Right lung (tissue), 5 donors: ENCODE results near the gene GMEB2. TPM values are rescaled to one million over a fixed set of nuclear protein-coding genes. Genes with fewer than 3 reads are reported as not detected.
"Not testable (repeated sequence)": the region's sequence is repeated elsewhere in the genome, so short reads cannot be mapped to it uniquely, and the experiment has no call there.

Source experiments
- DNase-seq, 2 donors: peaks; one replicate each; pipeline ENCODE4 v3.0.0-alpha.2; 2013
- polyA plus RNA-seq, 5 donors: library from polyadenylated mRNA; unstranded; fragments of 120-200 nt; gene quantifications; one replicate each; pipeline versions ENCODE4 v1.2.1 to v1.2.3, GENCODE V29; 2013; ENCODE audit warnings: inconsistent platforms in 1 of 5, low replicate concordance in 1 of 5; ENCODE audit not compliant: insufficient read length in 5 of 5, insufficient read depth in 1 of 5

GMEB2 gene
- polyA plus RNA-seq, 5 donors = 7.7 to 13.5 (median 9.9) TPM

GRCh38 chr20:63640086-63640485 lies 13.2 kb upstream of the GMEB2 start:
- no peak for DNase-seq

DNA sequence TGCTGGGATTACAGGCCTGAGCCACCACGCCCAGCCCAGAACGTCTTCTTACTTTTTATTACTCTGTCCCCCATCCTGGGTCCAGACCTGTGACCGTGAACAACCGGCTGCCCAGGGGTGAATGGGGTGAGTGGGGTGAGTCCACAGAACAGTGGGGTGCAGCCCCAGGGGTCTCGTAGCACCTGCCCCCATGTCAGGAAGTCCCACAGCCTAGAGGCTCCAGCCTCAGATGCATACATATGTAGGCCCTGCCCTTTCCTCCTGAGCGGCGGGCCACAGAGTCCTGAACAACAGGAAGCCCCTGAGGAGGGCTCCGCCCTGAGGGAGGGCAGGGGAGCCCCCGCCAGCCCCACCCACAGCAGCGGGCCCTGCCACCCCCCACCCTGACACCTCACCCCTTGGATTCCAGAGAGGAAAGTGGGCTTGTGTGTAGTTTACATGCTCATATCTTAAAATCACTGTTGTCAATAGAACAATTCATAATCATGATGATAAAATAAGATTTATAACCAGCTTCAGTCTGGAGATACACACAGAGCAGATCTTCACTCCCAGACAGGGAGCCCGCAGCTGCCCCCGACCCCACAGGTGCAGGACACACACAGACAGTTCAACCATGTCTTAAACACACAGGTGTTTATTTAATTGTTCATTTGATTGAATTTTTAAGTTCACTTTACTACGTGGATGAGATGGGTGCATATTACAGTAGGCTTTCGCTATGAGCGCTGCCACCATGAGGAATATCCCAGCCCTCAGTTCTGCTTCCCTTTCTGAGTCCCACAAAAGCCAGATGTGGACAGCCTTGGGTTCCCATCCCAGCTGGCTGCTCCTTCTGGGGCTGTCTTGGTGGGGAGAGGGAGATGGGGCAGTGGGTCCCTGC lies 12.4 kb upstream of the GMEB2 start:
- DNase-seq = no peak

DNA sequence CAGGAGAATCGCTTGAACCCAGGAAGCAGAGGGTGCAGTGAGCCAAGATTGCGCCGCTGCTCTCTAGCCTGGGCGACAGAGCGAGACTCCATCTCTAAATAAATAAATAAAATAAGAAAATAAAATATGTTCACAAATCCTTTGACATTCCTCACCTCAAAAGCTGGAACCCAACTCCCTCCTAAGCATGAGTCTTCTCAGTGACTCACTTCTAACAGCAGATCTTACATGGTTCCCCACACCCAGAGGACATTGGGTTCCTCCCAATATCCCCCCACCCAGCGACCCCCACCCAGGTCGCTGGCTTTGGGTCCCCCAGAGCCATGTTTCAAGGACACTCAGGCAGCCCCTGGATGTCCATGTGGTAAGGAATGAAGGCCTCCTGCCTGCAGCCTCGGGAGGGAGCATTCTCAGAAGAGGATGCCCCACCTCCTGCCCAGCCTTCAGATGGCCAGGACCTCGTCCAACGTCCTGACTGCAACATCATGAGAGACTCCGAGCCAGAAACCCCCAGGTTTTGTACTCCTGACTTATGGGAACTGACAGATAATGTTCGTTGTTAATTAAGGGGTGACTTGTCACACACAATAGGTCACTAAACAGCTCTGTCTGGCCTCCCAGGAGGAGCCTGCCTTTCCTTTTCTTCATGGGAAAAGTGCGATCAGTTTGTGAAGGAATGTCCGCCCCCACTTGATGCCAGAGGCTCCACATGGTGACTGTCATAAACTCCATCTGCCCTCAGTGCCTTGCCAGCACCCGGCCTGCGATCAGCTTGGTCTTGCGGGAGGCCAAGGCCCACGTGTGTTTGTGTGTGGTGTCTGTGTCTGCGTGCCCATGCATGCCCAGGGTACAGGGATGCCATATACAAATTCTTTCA lies 10.1 kb upstream of the GMEB2 start:
- no peak for DNase-seq

GRCh38 chr20:63635431-63636141 lies 8.7 kb upstream of the GMEB2 start:
- DNase-seq = no peak

DNA sequence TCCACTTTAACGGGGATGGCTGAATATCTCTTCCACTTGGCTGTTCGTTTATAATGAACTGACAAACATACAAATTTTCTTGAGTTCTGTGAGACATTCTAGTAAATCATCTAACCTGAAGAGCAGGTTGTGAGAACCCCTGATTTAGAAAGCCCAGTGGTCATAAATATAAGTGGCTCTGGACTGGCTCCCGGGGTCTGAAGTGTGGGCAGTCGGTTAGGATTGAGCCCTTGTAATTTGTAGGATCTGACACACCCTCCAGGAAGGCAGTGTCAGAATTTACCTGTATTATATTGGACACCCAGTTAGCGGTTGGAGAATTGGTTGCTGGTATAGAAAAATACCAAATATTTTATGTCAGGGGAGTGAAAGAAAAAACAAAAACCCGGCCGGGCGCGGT lies 6.8 kb upstream of the GMEB2 start:
- no peak for DNase-seq

GRCh38 chr20:63631426-63631825 lies 4.5 kb upstream of the GMEB2 start:
- not testable (repeated sequence) for DNase-seq

- not testable (repeated sequence) for DNase-seq
Observed at GRCh38 chr20:63630956-63631355, 4.1 kb upstream of the GMEB2 start.

GRCh38 chr20:63628246-63628975 lies 1.5 kb upstream of the GMEB2 start:
- peak; percentile 40 to 45 for DNase-seq

- no peak for DNase-seq
Observed at GRCh38 chr20:63627751-63628245, 897 bp upstream of the GMEB2 start.

- peak; percentile 93 to 94 for DNase-seq
Observed at GRCh38 chr20:63627129-63627750, 339 bp upstream of the GMEB2 start.

GRCh38 chr20:63625771-63626423 lies 1.0 kb downstream of the GMEB2 start:
- DNase-seq = peak; percentile 33 to 39

DNA sequence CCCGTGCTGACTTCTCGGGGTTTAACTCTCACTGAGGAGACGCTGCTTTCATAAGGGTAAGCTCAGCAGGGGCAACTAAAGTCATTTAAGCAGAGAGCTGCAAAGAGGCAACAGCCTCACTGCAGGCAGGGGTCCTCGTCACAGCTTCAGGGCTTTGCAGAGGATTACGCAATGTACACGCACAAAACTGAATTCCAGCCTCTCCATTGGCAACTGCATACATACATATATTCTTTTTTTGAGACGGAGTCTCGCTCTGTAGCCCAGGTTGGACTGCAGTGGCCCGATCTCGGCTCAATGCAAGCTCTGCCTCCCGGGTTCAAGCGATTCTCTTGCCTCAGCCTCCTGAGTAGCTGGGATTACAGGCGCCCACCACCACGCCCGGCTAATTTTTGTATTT lies 2.4 kb downstream of the GMEB2 start:
- DNase-seq = no peak

- no peak for DNase-seq
Observed at GRCh38 chr20:63622732-63623131, 4.2 kb downstream of the GMEB2 start.

DNA sequence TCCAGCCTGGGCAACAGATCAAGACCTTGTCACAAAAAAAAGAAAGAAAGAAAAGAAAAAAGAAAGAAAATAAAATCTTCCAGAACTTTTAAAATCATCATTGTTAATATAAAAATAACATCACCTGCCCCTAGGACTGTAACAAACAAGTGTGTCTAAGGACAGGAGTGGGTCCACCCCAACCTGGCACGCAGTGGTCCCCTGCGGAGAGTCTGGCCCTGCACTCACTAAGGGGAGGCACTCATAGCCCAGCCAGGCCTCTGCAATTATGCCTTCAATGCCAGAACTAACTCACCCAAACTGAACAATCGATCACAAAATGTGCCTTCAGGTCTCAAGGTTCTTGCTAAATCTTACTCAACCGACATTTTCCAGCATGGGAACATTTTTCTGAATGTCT lies 4.8 kb downstream of the GMEB2 start:
- DNase-seq = no peak

- no peak for DNase-seq
Observed at GRCh38 chr20:63620991-63621390, 5.9 kb downstream of the GMEB2 start.

DNA sequence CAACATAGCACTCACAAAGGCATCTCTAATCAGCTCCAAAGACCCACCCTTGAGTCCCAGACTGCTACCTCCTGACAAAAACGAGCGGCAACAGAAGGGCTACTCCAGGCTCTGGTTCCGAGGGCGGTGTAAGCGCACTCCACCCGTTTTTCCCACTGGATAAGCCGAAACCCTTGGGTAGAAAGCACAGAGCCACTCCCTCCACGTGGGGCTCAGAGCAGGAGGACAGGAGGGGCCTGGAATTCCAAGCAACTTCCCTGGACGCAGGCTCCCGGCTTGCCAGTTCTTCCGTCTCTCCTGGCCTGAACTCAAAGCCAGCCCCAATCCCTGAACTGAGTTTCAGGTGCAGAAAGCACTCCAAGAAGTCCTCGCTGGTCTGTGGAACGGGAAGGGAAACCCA lies 7.4 kb downstream of the GMEB2 start:
- DNase-seq = no peak

GRCh38 chr20:63619086-63619485 lies 7.8 kb downstream of the GMEB2 start:
- DNase-seq = no peak

DNA sequence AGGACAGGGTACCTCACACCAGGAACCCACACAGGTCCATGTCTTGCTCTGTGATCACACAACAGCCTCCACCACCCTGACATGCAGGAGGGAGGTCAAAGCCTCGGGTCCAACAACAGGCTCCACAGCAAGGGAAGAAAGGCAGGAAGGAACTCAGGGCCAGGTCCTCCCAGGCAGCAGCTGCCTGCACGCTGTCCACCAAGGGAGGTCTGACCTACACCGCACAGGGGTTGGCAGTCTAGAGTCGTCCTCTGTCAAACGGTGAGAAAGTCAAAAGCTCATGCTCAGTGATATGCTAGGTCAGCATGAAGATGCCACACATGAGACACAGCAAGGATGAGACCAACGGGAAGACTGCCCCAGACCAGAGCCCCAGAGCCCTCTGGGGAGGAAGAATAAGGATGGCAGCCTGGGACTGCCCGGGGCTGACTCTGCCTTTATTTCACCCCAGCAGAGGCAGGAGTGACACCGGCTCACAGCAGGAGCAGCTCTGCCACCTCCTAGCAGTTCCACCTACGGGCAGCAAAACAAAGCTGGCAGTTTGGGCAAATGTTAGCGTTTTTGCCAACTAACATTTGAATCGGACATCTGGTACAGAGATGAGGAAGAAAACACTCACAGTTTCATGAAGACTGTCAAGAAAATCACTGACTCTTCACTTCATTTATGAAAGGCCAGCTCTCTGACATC lies 8.5 kb downstream of the GMEB2 start:
- no peak for DNase-seq

DNA sequence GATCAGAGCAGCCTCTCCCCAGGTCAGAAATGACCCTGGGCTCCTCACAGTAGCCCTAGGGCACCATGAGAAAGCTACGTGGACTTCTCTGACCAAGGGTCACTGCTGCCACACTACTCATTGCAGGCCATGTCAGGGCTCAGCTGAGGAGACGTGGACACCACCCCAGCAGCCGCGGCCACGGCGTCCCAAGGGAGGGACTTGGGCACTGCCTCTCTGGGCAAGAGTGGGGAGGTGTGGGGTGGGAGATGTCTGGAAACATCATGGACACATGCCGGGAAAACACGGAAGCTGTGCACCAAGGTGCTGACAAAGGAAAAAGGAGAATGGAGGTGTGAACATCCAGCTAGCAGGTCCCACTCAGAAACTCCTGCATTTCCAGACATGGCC lies 9.0 kb downstream of the GMEB2 start:
- no peak for DNase-seq
